Measurements from ENCODE around the gene FBXW9. TPM values are rescaled to one million over a fixed set of nuclear protein-coding genes. Genes with fewer than 3 reads are reported as not detected.

The FBXW9 gene
- total RNA-seq, 2 experiments from 2014 or later: 11.0 to 11.5 TPM

GRCh38 chr19:12669270-12670158 is 26.9 kb downstream of the FBXW9 start:
- POLR2A ChIA-PET: interaction anchor here (0.6 to 1.6 kb wide), 3 partner anchors 12 to 1841 kb away, joined by 3 to 4 read pairs (median 3); partner anchors contain the start of genes DHPS, ZNF490 and ZNF791
- no peak for TF ChIP-seq EZH2phosphoT487 (IDR thresholded peaks at IDR 0.05; ENCODE audit: borderline replicate concordance, low read depth, low read length)
- no peak for TF ChIP-seq CTCF (conservative IDR thresholded peaks at IDR 0.05; ENCODE audit: low read length)
- no peaks in the 10 kb centered on the region for H4K20me1 ChIP-seq (ENCODE audit: insufficient read depth, low read length)
- intact Hi-C loops (cut with micrococcal nuclease; ENCODE audit: unreplicated experiment): loop anchor here (1.0 to 5.0 kb wide), 2 partner anchors 12 to 792 kb away; partner anchors contain the start of gene DHPS
- peak overlapping the region; percentile 64 for H3K27ac ChIP-seq (ENCODE audit: low read depth, low read length, poor library complexity, severe bottlenecking)
- peaks cover 32% of the 10 kb centered on the region; the same call in 1 of the 2 replicates for H3K36me3 ChIP-seq (ENCODE audit: insufficient read depth, low read length)
- H3K9me2 ChIP-seq (ENCODE audit: insufficient read depth, low read length): no peaks in the 10 kb centered on the region
- BruUV-seq (replicated peaks): TSS peak; percentile 74
- H3K4me3 ChIP-seq (ENCODE audit: low read depth, low read length, poor library complexity, severe bottlenecking): peak overlapping the region; percentile 96
- peak overlapping the region; percentile 81 for H2AFZ ChIP-seq (ENCODE audit: low read length)
- H3K4me1 ChIP-seq (ENCODE audit: insufficient read depth, low read length, poor library complexity, severe bottlenecking): peaks cover 37% of the 10 kb centered on the region
- peak; percentile 88 for DNase-seq (ENCODE audit: low spot score)
- CTCF ChIA-PET (ENCODE audit: unreplicated experiment): no interaction called here
- H3K9me3 ChIP-seq (ENCODE audit: low read length): no peaks in the 10 kb centered on the region
- H3K79me2 ChIP-seq (ENCODE audit: insufficient read depth, low read depth, low read length): peaks cover 27% of the 10 kb centered on the region; the same call in 1 of the 2 replicates
- peak overlapping the region; percentile 90 for H3K4me2 ChIP-seq (ENCODE audit: low read length)

- Histone ChIP-seq H3K79me2 (ENCODE audit: insufficient read depth, low read depth, low read length) (peaks cover 27% of the 10 kb centered on the region; the same call in 1 of the 2 replicates), H3K27ac (ENCODE audit: low read depth, low read length, poor library complexity, severe bottlenecking) (peak overlapping the region; percentile 64), H3K36me3 (ENCODE audit: insufficient read depth, low read length) (peaks cover 32% of the 10 kb centered on the region; the same call in 1 of the 2 replicates), H3K9me2 (ENCODE audit: insufficient read depth, low read length) (no peaks in the 10 kb centered on the region), H3K9me3 (ENCODE audit: low read length) (no peaks in the 10 kb centered on the region), H4K20me1 (ENCODE audit: insufficient read depth, low read length) (no peaks in the 10 kb centered on the region), H3K4me2 (ENCODE audit: low read length) (peak overlapping the region; percentile 90), H3K4me3 (ENCODE audit: low read depth, low read length, poor library complexity, severe bottlenecking) (peak overlapping the region; percentile 96), H2AFZ (ENCODE audit: low read length) (peak overlapping the region; percentile 81; the same call in 1 of the 2 replicates), H3K4me1 (ENCODE audit: insufficient read depth, low read length, poor library complexity, severe bottlenecking) (peaks cover 42% of the 10 kb centered on the region)
- no TSS peak for BruUV-seq (replicated peaks)
- TF ChIP-seq CTCF (conservative IDR thresholded peaks at IDR 0.05; ENCODE audit: low read length) (no peak), EZH2phosphoT487 (IDR thresholded peaks at IDR 0.05; ENCODE audit: borderline replicate concordance, low read depth, low read length) (no peak)
- intact Hi-C loops (cut with micrococcal nuclease; ENCODE audit: unreplicated experiment): loop anchor here (1.0 kb wide), 1 partner anchor 12 kb away; the partner anchor contains the start of gene DHPS
- ChIA-PET CTCF (ENCODE audit: unreplicated experiment) (no interaction called here), POLR2A (interaction anchor here (0.6 to 1.6 kb wide), 3 partner anchors 12 to 1841 kb away, joined by 3 to 4 read pairs (median 3); partner anchors contain the start of genes DHPS, ZNF490 and ZNF791)
- DNase-seq (ENCODE audit: low spot score): no peak
Observed at GRCh38 chr19:12668932-12669269, 27.5 kb downstream of the FBXW9 start.

All from OCI-LY7 (cell line).